ENCODE data around the gene CREG2. TPM values are rescaled to one million over a fixed set of nuclear protein-coding genes. Genes with fewer than 3 reads are reported as not detected.

The CREG2 gene
- polyA plus RNA-seq, 1 donor from 2014 or later, result 1.2 TPM

DNA sequence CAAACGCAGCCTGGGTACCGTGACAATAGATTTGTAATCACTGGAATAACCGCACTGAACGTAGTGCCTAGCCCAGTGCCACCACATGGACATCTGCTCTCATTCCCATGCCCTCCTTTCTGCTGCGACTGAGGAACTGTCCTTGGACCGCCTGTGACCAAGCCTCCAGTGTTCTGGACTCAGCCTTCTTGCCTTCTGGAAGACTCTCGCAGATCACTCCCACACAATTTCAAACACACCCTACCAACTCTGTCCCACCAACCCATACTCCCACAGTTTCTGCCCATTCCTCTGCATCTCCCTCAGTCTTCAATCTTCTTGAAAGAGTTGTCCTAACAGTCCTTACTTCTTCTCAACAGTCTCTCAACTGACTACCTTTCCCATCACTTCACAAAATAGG lies 80.9 kb downstream of the CREG2 start:
- Histone ChIP-seq H3K9me2 (ENCODE audit: insufficient read depth, low read length) (no peaks in the 10 kb centered on the region), H3K79me2 (replicated peaks; ENCODE audit: insufficient read depth, low read length) (peaks cover 31% of the 10 kb centered on the region), H3F3A (ENCODE audit: insufficient read depth, low read length, poor library complexity, severe bottlenecking) (no peaks in the 10 kb centered on the region), H3K27ac (ENCODE audit: low read length) (no peak overlapping the region), H2AFZ (ENCODE audit: low read depth, low read length) (no peak overlapping the region), H3K4me2 (ENCODE audit: low read length) (peak overlapping the region; percentile 3), H3K4me3 (ENCODE audit: low read length) (peak overlapping the region; percentile 93), H4K20me1 (ENCODE audit: insufficient read depth) (no peaks in the 10 kb centered on the region), H3K9ac (ENCODE audit: low read length) (no peak overlapping the region), H3K36me3 (ENCODE audit: insufficient read depth, low read length) (no peaks in the 10 kb centered on the region), H3K27me3 (ENCODE audit: insufficient read depth, low read depth, low read length) (no peaks in the 10 kb centered on the region), H3K9me3 (ENCODE audit: low read length) (no peaks in the 10 kb centered on the region)
- TF ChIP-seq REST (IDR thresholded peaks at IDR 0.05; ENCODE audit: borderline replicate concordance) (no peak), SMC3 (conservative IDR thresholded peaks at IDR 0.05; ENCODE audit: poor library complexity) (no peak), EP300 (conservative IDR thresholded peaks at IDR 0.05; ENCODE audit: poor library complexity, severe bottlenecking) (no peak), MXI1 (conservative IDR thresholded peaks at IDR 0.05; ENCODE audit: poor library complexity, severe bottlenecking) (no peak), EZH2 (IDR thresholded peaks at IDR 0.05; ENCODE audit: borderline replicate concordance, insufficient read depth, low read length, poor library complexity, severe bottlenecking) (no peak), RAD21 (conservative IDR thresholded peaks at IDR 0.05) (no peak), TAF1 (IDR thresholded peaks at IDR 0.05; ENCODE audit: low read depth) (no peak), POLR2AphosphoS5 (IDR thresholded peaks at IDR 0.05) (no peak)
- TF ChIP-seq, protein P1, sequence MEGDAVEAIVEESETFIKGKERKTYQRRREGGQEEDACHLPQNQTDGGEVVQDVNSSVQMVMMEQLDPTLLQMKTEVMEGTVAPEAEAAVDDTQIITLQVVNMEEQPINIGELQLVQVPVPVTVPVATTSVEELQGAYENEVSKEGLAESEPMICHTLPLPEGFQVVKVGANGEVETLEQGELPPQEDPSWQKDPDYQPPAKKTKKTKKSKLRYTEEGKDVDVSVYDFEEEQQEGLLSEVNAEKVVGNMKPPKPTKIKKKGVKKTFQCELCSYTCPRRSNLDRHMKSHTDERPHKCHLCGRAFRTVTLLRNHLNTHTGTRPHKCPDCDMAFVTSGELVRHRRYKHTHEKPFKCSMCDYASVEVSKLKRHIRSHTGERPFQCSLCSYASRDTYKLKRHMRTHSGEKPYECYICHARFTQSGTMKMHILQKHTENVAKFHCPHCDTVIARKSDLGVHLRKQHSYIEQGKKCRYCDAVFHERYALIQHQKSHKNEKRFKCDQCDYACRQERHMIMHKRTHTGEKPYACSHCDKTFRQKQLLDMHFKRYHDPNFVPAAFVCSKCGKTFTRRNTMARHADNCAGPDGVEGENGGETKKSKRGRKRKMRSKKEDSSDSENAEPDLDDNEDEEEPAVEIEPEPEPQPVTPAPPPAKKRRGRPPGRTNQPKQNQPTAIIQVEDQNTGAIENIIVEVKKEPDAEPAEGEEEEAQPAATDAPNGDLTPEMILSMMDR (IDR thresholded peaks at IDR 0.05; ENCODE audit: poor library complexity, severe bottlenecking), result no peak

DNA sequence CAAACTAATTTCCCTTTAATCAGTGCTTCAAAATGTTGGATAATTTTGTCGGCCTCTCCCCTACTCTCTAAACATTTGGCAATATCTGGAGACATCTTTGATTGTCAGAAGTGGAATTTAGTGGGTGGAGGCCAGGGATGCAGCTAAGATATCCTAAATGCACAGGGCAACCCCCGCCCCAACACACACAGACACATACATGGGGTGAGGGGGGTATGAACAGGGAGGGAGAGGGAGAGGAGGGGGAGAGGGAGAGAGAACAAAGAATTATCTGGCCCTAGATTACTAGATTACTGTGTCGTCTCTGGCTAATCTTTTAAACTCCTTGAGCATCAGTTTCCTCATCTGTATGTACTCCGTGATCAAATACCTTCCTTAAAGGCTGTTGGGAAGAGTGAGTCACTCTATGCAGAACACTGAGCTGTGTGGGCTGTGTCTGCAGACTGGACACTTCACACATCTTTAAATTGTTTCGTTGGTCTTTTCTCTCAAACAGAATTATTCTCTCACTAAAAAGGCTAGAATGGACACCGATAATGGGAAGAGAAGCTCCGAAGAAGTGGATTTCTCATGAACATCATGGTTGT lies 81.7 kb downstream of the CREG2 start:
- H3K79me2 ChIP-seq (replicated peaks; ENCODE audit: insufficient read depth, low read length), result peaks cover 32% of the 10 kb centered on the region
- H3K27me3 ChIP-seq (ENCODE audit: insufficient read depth, low read depth, low read length), result no peaks in the 10 kb centered on the region
- no peaks in the 10 kb centered on the region for H4K20me1 ChIP-seq (ENCODE audit: insufficient read depth)
- H3K27ac ChIP-seq (ENCODE audit: low read length), result no peak overlapping the region
- no peaks in the 10 kb centered on the region for H3F3A ChIP-seq (ENCODE audit: insufficient read depth, low read length, poor library complexity, severe bottlenecking)
- no peaks in the 10 kb centered on the region for H3K9me3 ChIP-seq (ENCODE audit: low read length)
- H3K9me2 ChIP-seq (ENCODE audit: insufficient read depth, low read length), result no peaks in the 10 kb centered on the region
- no peak overlapping the region for H3K4me2 ChIP-seq (ENCODE audit: low read length)
- H2AFZ ChIP-seq (ENCODE audit: low read depth, low read length), result no peak overlapping the region
- no peak overlapping the region for H3K9ac ChIP-seq (ENCODE audit: low read length)
- no peaks in the 10 kb centered on the region for H3K36me3 ChIP-seq (ENCODE audit: insufficient read depth, low read length)
- H3K4me3 ChIP-seq (ENCODE audit: low read length), result peak overlapping the region; percentile 93
- TF ChIP-seq, protein P1 (IDR thresholded peaks at IDR 0.05; ENCODE audit: poor library complexity, severe bottlenecking), result no peak
- TF ChIP-seq SMC3 (conservative IDR thresholded peaks at IDR 0.05; ENCODE audit: poor library complexity) (no peak), MXI1 (conservative IDR thresholded peaks at IDR 0.05; ENCODE audit: poor library complexity, severe bottlenecking) (no peak), EP300 (conservative IDR thresholded peaks at IDR 0.05; ENCODE audit: poor library complexity, severe bottlenecking) (no peak), POLR2AphosphoS5 (IDR thresholded peaks at IDR 0.05) (no peak), RAD21 (conservative IDR thresholded peaks at IDR 0.05) (no peak), TAF1 (IDR thresholded peaks at IDR 0.05; ENCODE audit: low read depth) (no peak), REST (IDR thresholded peaks at IDR 0.05; ENCODE audit: borderline replicate concordance) (no peak), EZH2 (IDR thresholded peaks at IDR 0.05; ENCODE audit: borderline replicate concordance, insufficient read depth, low read length, poor library complexity, severe bottlenecking) (no peak)

Measured in neural cell (in vitro differentiated cells).